HG02610 (cell line): ENCODE measurements around the gene E2F2.
"Not testable (repeated sequence)": the region's sequence is repeated elsewhere in the genome, so short reads cannot be mapped to it uniquely, and the experiment has no call there.

Source experiments
- ATAC-seq: cut with Tn5 transposase; IDR thresholded peaks from one replicate; pipeline ENCODE4 v1.9.1; 2021; ENCODE audit warnings: mild to moderate bottlenecking, moderate library complexity; ENCODE audit not compliant: unreplicated experiment

E2F2 gene

GRCh38 chr1:23551849-23552248 lies 20.8 kb upstream of the E2F2 start:
- ATAC-seq: no peak

DNA sequence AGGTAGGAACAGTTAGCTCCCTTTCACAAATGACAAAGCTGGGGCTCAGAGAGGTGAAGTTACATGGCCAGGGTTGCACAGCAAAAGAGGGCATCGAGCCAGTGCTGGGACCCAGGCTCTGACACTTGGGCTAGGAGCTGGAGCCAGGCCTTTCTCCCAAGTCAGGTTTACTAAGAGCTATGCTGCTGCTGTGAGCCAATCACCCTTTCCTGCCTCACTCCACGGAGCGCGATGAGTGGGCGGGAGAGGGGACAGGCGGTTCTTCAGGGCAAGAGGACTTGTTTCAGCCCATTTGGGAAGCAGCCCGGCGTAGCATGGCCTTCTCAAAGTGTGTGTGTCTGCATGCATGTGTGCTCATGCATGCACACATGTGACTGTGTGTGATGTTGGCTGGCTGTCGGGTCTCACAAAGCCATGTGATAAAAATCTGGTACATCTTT lies 17.7 kb upstream of the E2F2 start:
- no peak for ATAC-seq

DNA sequence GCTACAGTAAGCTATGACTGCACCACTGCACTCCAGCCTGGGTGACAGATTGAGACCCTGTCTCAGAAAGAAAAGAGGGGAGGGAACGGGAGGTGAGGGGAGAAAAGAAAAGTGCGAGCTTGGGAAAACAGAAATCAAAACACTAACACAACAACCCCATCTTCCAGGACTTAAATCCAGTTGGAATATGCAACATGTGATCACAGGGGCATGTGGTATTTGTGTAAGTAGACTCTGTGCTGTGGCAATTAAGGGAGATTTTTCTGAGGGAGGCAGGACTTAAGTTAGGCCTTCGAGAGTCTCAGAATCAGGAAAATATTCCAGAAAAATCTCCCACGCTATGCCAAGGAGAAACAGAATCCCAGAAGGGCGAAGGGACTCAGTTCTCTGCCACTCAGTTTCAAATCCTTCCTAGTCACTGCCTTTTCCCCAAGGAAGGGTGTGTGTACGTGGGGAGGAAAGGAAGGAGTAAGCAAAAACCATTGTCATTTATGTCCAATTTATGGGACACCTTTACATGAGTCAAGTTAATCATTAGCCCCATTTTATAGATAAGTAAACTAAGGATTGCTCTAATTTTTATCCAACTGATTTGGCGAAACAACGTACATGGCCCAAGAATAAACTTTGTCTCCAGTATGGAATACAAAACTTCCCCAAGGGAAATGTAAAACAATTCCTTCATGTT lies 16.0 kb upstream of the E2F2 start:
- ATAC-seq: no peak

DNA sequence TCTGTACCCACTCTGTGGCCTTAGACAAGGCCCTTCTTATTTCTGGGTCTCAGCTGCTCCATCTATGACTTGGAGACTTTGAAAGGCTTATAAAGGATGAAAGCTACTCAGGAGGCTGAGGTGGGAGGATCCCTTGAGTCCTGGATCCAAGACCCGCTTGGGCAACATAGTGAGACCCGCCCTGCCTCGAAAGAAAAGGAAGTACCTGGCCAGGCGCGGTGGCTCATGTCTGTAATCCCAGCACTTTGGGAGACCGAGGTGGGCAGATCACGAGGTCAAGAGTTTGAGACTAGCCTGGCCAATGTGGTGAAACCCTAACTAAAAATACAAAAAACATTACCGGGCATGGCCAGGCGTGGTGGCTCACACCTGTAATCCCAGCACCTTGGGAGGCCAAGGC lies 14.8 kb upstream of the E2F2 start:
- ATAC-seq: no peak

DNA sequence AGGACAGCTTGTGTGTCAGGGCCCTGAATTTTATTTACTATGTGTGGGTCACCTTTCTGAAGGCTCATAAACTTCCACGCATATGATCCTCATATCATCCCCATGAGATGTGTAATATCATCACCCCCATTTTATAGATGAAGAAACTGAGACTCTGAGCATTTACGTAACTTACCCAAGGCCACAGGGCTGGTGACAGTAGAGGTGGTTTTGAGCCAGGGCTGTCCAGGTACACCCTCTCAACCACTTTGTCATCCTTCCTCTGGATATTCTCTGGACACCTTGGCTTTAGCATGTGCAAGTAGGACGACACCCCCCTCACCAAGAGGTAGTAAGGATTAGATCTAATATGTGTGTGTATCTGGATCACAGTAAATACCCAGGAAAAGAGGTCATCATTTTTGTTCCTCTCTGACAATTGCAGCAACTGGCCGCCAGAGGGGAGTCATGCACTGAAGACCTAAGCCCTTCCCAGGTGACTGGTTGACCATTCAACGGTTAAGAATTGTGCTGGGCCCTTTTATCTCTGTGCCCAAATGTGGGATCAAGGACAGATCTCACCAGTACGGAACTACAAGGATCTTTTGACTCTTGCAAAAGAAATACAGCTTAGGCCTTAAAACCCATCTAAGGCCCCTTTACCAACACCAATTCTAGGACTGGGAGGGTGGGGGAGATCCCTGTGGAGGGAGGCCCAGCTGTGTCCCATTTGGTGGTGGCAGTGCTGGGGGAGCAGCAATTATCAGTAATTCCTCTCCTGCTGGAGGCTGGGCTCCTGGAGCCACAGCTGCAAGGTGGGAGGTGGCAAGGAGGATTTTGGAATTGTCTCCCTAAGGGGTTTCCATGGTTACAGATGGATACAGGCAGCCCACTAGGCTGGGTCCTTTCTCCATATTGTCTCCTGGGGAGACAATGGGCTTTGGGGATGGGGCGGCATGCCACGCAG lies 13.7 kb upstream of the E2F2 start:
- no peak for ATAC-seq

DNA sequence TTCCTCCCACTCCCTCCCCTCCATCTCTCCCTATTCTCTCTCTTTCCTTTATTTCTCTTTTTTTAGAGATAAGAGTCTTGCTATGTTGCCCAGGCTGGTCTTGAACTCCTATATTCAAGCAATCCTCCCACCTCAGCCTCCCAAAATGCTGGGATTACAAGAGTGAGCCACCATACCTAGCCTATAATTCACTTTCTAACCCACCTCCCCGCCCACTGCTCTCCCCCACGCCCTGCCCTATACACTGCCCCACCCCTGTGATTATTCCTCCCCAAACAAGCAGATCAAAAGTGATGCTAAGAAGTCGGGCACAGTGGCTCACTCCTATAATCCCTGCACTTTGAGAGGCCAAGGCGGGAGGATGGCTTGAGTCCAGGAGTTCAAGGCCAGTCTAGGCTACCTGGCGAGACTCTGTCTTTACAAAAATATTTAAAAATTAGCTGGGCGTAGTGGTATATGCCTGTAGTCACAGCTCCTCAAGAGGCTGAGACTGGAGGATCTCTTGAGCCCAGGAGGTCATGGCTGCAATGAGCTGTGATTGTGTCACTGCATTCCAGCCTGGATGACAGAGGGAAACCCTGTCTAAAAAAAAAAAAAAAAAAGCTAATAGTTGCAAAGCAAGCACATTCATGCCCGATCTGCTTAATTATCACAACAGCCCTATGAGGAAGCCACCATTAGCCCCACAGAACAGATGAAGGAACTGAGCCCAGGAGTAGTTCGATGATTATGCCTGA lies 12.8 kb upstream of the E2F2 start:
- ATAC-seq: no peak

GRCh38 chr1:23542940-23543339 lies 11.9 kb upstream of the E2F2 start:
- ATAC-seq: not testable (repeated sequence)

GRCh38 chr1:23539698-23540266 lies 8.7 kb upstream of the E2F2 start:
- peak; percentile 87 for ATAC-seq

GRCh38 chr1:23537296-23537973 lies 6.4 kb upstream of the E2F2 start:
- ATAC-seq: no peak

- no peak for ATAC-seq
Measured at GRCh38 chr1:23533246-23534023, 2.4 kb upstream of the E2F2 start.

DNA sequence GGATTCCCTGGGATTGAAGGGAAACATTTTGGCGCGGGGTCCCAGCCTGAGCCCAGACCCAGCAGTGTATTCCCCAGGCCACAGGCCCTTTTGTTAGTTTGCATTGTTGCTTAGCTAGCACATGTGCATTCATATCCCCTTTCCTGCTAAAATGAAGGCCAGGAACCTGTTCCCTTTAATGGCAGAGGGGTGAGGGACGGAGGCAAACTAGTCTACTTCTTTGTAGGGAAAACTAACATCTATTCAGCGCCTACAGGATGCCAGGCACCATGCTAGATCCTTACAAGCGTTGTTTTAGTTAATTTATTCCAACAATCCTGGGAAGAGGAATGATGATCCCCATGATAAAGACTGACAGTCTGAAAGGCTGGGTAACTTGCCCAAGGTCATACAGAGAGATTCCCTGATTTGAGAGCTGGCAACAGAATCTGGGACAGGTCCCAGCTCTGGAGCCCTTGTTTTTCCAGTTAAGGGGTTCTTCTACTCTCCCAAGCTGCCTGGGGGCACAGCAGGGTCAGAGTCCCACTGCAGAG lies 595 bp upstream of the E2F2 start:
- ATAC-seq: no peak

- ATAC-seq: no peak
Measured at GRCh38 chr1:23530087-23530746, 816 bp downstream of the E2F2 start.

DNA sequence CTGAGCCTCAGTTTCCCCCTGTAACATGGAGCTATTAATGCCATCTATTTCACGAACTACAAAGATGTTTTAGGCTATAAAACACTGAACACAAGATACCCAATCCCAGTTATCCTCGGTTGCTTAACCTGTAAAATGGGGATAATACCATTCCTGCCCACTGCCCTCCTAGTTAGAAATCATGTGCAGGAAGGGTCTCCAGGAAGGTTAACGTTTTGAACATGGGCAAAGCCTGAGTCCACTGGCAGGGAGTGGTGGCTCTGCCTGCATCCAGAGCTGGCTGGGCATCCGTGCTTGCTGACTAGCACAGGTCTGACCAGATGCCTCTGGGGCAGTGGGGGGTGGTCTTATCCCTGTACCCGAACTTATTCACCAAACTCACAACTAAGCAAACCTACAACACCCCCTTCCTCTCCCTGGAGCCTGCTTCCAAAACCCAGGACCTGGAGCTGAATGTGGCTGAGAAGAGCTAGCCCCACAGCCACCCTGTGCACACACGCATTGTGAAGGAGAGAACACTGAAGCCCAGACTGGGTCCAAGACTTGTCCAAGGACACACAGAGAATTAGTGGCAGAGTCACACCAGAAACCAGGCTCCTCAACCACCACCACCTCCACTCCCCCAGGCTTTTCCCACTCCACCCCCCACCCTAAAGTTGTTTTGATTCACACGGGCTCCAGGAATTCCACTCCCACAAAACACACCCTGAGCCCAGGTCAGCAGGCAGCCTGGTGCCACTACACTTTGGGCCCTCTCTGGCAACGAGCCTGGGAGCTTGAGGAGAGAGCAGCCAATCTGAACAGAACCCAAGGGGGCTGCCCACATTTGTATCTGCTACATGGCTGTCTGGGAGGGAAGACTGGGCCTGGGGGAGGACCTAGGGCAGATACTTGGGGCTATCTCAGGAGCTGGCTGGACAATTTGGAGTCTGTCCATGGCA lies 1.6 kb downstream of the E2F2 start:
- ATAC-seq: no peak

- peak; percentile 54 for ATAC-seq
Measured at GRCh38 chr1:23528250-23528978, 2.6 kb downstream of the E2F2 start.

DNA sequence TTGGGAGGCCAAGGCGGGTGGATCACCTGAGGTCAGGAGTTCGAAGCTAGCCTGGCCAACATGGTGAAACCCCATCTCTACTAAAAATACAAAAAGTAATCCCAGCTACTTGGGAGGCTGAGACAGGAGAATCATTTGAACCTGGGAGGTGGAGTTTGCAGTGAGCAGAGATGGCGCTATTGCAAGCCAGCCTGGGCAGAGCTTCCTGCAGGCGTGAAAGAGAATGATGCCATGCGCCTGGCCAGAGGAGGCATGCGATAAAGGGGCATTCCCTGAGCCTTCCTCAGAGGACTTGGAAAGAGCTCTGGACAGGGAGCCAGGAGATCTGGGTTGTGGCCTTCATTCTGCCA lies 3.2 kb downstream of the E2F2 start:
- ATAC-seq: no peak

DNA sequence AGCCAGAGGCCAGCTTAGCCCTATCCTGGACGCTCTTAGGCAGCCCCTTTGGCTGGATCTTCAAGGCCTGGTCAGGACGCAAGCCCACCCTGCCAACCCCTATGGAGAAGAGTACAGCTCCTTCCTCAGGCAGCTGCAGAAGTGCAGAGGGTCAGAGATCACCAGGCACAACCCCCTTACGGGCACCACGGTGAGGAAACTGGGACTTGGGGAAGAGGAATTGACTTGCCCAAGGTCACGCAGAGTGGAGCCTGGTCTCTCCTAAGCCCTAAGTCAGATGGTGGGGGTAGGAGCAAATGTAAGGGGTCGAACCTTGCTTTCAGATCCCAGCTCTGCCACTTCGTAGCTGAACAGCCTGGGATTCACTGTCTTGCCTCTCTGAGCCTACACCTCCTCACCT lies 3.7 kb downstream of the E2F2 start:
- ATAC-seq: no peak

- ATAC-seq: no peak
Measured at GRCh38 chr1:23526329-23527041, 4.5 kb downstream of the E2F2 start.
